Neural progenitor cell (in vitro differentiated cells): ENCODE results near the gene EVC2. TPM values are rescaled to one million over a fixed set of nuclear protein-coding genes. Genes with fewer than 3 reads are reported as not detected.

Experiments used
- DNase-seq: peaks from one replicate; pipeline ENCODE4 v3.0.0-alpha.2; 2016; ENCODE audit warnings: low spot score
- H2AFZ ChIP-seq: fragments of 200-600 bp; sonication (generic); replicated peaks from 2 replicates; pipeline ENCODE4 v1.6.1; 2016; ENCODE audit warnings: antibody characterized with exemption
- H3F3A ChIP-seq: fragments of 200-600 bp; sonication (generic); 2 replicates; pipeline ENCODE4 v1.6.1; 2016; ENCODE audit warnings: antibody characterized with exemption, low read depth
- H3K27ac ChIP-seq: fragments of 200-600 bp; sonication (generic); 2 replicates; pipeline ENCODE4 v1.5.1; 2016; ENCODE audit warnings: mild to moderate bottlenecking
- H3K27me3 ChIP-seq: fragments of 200-600 bp; sonication (generic); 2 replicates; pipeline ENCODE4 v1.6.1; 2016; ENCODE audit warnings: mild to moderate bottlenecking, moderate library complexity
- H3K36me3 ChIP-seq: fragments of 200-600 bp; sonication (generic); 2 replicates; pipeline ENCODE4 v1.5.1; 2016
- H3K4me1 ChIP-seq: fragments of 200-600 bp; sonication (generic); 2 replicates; pipeline ENCODE4 v1.6.1; 2016; ENCODE audit warnings: mixed run types
- H3K4me2 ChIP-seq: fragments of 200-600 bp; sonication (generic); 2 replicates; pipeline ENCODE4 v1.6.1; 2016
- H3K4me3 ChIP-seq: fragments of 200-600 bp; sonication (generic); 2 replicates; pipeline ENCODE4 v1.5.1; 2016
- H3K79me2 ChIP-seq: fragments of 200-600 bp; sonication (generic); 2 replicates; pipeline ENCODE4 v1.6.1; 2016; ENCODE audit warnings: low read depth
- H3K9ac ChIP-seq: fragments of 200-600 bp; sonication (generic); 2 replicates; pipeline ENCODE4 v1.6.1; 2016
- H3K9me3 ChIP-seq: fragments of 200-600 bp; sonication (generic); 2 replicates; pipeline ENCODE4 v1.5.1; 2016; ENCODE audit warnings: low read depth
- H4K20me1 ChIP-seq: fragments of 200-600 bp; sonication (generic); 2 replicates; pipeline ENCODE4 v1.6.1; 2016; ENCODE audit warnings: low read depth
- H3K27ac Mint-ChIP-seq: 3 replicates; pipeline ENCODE4 v1.8.0; 2021; ENCODE audit warnings: mixed read lengths
- H3K27me3 Mint-ChIP-seq: 2 replicates; pipeline ENCODE4 v1.8.0; 2022; ENCODE audit warnings: low read depth, mild to moderate bottlenecking, inconsistent platforms, moderate library complexity, mixed read lengths; ENCODE audit not compliant: insufficient read depth
- H3K36me3 Mint-ChIP-seq: 3 replicates; pipeline ENCODE4 v1.8.0; 2021; ENCODE audit warnings: mixed read lengths
- H3K4me1 Mint-ChIP-seq: 3 replicates; pipeline ENCODE4 v1.8.0; 2021; ENCODE audit warnings: mixed read lengths
- H3K4me3 Mint-ChIP-seq: 3 replicates; pipeline ENCODE4 v1.8.0; 2021; ENCODE audit warnings: mild to moderate bottlenecking, moderate library complexity, mixed read lengths
- H3K9me3 Mint-ChIP-seq: 3 replicates; pipeline ENCODE4 v1.8.0; 2020; ENCODE audit warnings: mixed read lengths
- CTCF ChIP-seq: fragments of 200-600 bp; sonication (generic); IDR thresholded peaks from 2 replicates; pipeline ENCODE4 v1.5.1; 2017; ENCODE audit warnings: antibody characterized with exemption, mild to moderate bottlenecking
- EZH2 ChIP-seq: fragments of 200-600 bp; sonication (generic); IDR thresholded peaks from 2 replicates; pipeline ENCODE4 v1.6.1; 2017; ENCODE audit warnings: antibody characterized with exemption, mild to moderate bottlenecking, moderate library complexity
- EZH2phosphoT487 ChIP-seq: fragments of 200-600 bp; sonication (generic); IDR thresholded peaks from 2 replicates; pipeline ENCODE4 v1.6.1; 2017; ENCODE audit warnings: antibody characterized with exemption
- total RNA-seq: library from RNA; depleted of rRNA; stranded (reverse); fragments of >200 nt; gene quantifications from 2 replicates; pipeline ENCODE4 v1.2.3, GENCODE V29; 2015; ENCODE audit warnings: low replicate concordance

The EVC2 gene
- total RNA-seq, 1 donor from 2014 or later, result 6.1 TPM

GRCh38 chr4:5515646-5516045 is 192.7 kb downstream of the EVC2 start:
- no peak overlapping the region for H3K27ac Mint-ChIP-seq
- Histone ChIP-seq H3K36me3 (no peaks in the 10 kb centered on the region), H3F3A (no peaks in the 10 kb centered on the region), H3K4me3 (no peak overlapping the region), H3K4me2 (no peak overlapping the region), H3K4me1 (no peaks in the 10 kb centered on the region), H3K9me3 (no peaks in the 10 kb centered on the region), H3K9ac (no peak overlapping the region), H3K27me3 (no peaks in the 10 kb centered on the region), H4K20me1 (no peaks in the 10 kb centered on the region), H3K27ac (no peak overlapping the region), H2AFZ (no peak overlapping the region), H3K79me2 (no peaks in the 10 kb centered on the region)
- H3K4me1 Mint-ChIP-seq, result no peaks in the 10 kb centered on the region
- TF ChIP-seq CTCF (no peak), EZH2 (no peak), EZH2phosphoT487 (no peak)
- H3K4me3 Mint-ChIP-seq, result no peak overlapping the region
- H3K36me3 Mint-ChIP-seq, result no peaks in the 10 kb centered on the region
- H3K27me3 Mint-ChIP-seq, result peaks cover 3% of the 10 kb centered on the region
- no peak for DNase-seq
- H3K9me3 Mint-ChIP-seq, result peaks cover 11% of the 10 kb centered on the region

Other genes starting within 250 kb of the EVC2 start
- 3.6 and 10.8 TPM in 2 replicates for gene EVC, start 2.6 kb upstream of the EVC2 start, total RNA-seq
- 91.4 and 140 TPM in 2 replicates for gene CRMP1, start 184.5 kb upstream of the EVC2 start, total RNA-seq